Measurements from ENCODE around the gene C19orf38.

GRCh38 chr19:10852098-10852800 is 4.0 kb downstream of the C19orf38 start:
- TF ChIP-seq FOXJ3 (CRISPR knock-in tag; IDR thresholded peaks at IDR 0.05; ENCODE audit: borderline replicate concordance), result no peak
- no peak for TF ChIP-seq CBFB (CRISPR knock-in tag; IDR thresholded peaks at IDR 0.05; ENCODE audit: low read depth)
- TF ChIP-seq CREB1 (CRISPR knock-in tag; IDR thresholded peaks at IDR 0.05), result no peak
- no peak for TF ChIP-seq ZNF263 (CRISPR knock-in tag; IDR thresholded peaks at IDR 0.05; ENCODE audit: low read depth)
- TF ChIP-seq, protein P1, sequence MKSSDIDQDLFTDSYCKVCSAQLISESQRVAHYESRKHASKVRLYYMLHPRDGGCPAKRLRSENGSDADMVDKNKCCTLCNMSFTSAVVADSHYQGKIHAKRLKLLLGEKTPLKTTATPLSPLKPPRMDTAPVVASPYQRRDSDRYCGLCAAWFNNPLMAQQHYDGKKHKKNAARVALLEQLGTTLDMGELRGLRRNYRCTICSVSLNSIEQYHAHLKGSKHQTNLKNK (CRISPR knock-in tag; IDR thresholded peaks at IDR 0.05), result no peak
- TF ChIP-seq, protein P2, sequence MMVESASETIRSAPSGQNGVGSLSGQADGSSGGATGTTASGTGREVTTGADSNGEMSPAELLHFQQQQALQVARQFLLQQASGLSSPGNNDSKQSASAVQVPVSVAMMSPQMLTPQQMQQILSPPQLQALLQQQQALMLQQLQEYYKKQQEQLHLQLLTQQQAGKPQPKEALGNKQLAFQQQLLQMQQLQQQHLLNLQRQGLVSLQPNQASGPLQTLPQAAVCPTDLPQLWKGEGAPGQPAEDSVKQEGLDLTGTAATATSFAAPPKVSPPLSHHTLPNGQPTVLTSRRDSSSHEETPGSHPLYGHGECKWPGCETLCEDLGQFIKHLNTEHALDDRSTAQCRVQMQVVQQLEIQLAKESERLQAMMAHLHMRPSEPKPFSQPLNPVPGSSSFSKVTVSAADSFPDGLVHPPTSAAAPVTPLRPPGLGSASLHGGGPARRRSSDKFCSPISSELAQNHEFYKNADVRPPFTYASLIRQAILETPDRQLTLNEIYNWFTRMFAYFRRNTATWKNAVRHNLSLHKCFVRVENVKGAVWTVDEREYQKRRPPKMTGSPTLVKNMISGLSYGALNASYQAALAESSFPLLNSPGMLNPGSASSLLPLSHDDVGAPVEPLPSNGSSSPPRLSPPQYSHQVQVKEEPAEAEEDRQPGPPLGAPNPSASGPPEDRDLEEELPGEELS (CRISPR knock-in tag; IDR thresholded peaks at IDR 0.05), result no peak
- no peak for TF ChIP-seq CTCF (IDR thresholded peaks at IDR 0.05)
- TF ChIP-seq ZNF317 (CRISPR knock-in tag; IDR thresholded peaks at IDR 0.05; ENCODE audit: borderline replicate concordance, low read depth), result no peak
- no peak for TF ChIP-seq ZBTB21 (CRISPR knock-in tag; IDR thresholded peaks at IDR 0.05; ENCODE audit: borderline replicate concordance)
- TF ChIP-seq, protein P3, sequence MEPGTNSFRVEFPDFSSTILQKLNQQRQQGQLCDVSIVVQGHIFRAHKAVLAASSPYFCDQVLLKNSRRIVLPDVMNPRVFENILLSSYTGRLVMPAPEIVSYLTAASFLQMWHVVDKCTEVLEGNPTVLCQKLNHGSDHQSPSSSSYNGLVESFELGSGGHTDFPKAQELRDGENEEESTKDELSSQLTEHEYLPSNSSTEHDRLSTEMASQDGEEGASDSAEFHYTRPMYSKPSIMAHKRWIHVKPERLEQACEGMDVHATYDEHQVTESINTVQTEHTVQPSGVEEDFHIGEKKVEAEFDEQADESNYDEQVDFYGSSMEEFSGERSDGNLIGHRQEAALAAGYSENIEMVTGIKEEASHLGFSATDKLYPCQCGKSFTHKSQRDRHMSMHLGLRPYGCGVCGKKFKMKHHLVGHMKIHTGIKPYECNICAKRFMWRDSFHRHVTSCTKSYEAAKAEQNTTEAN (CRISPR knock-in tag; IDR thresholded peaks at IDR 0.05), result no peak

All from WTC11 (cell line).